Right lung (tissue), 5 donors: Measurements from ENCODE around the gene EP400. TPM values are rescaled to one million over a fixed set of nuclear protein-coding genes. Genes with fewer than 3 reads are reported as not detected.

Experiments used
- DNase-seq, 2 donors: peaks; one replicate each; pipeline ENCODE4 v3.0.0-alpha.2; 2013
- polyA plus RNA-seq, 5 donors: library from polyadenylated mRNA; unstranded; fragments of 120-200 nt; gene quantifications; one replicate each; pipeline versions ENCODE4 v1.2.1 to v1.2.3, GENCODE V29; 2013; ENCODE audit warnings: inconsistent platforms in 1 of 5, low replicate concordance in 1 of 5; ENCODE audit not compliant: insufficient read length in 5 of 5, insufficient read depth in 1 of 5

EP400 gene
- polyA plus RNA-seq, 5 donors: 34.5 to 41.0 (median 38.9) TPM

DNA sequence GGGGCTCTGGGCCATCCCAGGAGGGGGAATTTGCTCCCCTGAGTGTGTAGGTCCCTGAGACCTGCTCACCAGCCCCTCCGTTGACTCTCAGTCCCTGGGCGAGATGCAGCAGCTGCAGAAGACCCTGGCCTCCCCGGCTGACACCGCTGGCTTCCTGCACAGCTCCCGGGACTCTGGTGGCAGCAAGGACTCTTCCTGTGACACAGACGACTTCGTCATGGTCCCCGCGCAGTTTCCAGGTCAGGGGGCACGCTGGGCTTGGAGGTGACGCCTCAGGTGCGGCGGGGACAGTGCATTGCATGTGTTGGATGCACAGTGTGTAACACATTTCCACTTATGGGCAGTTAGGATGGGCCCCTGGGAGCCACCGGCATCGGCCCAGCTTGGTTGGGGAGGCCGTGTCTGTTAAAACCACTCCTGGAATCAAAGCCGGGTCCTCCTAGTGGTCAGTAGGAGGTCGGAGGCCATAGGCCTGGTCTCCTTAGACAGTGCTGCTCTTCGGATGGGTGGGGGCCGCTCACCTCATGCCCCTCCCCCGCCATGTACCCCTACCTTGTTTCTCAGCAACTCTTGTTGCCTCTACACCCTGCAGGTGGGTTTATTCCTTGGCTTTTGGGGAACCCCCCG is 37.8 kb upstream of the EP400 start:
- no peak for DNase-seq

DNA sequence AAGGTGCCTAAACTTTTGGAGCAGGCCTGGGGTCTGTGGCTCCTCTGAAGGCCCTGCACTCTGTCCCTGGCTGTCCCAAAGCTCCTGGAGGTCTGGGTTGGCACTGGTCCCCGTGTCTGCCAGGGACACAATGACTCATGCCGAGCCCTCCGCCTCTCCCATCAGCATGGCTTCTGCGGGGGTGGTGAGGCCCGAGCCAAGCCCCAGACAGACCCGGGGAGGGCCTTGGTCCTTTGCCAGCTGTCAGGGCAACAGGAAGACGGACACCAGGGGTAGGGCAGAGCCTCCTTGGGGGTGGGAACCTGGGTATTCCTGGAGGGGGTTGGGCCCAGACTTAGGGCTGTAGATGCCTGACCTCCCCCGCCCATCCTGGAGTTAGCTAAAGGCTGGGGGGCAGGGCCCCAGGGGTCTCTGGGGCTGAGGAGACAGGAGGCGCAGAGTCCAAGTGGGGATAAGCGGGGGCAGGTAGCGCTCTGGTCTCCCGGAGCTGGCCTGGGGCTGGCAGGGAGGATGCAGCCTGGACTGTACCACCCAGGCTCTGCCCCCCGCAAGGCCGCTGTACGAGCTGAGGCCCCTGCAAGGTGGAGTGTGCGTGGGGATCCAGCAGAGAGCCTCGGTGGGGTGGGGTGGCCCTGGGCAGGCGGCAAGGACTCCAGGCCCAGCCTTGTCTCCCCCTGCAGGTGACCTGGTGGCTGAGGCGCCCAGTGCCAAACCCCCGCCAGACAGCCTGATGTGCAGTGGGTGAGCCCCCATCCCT is 37.0 kb upstream of the EP400 start:
- DNase-seq: no peak

DNA sequence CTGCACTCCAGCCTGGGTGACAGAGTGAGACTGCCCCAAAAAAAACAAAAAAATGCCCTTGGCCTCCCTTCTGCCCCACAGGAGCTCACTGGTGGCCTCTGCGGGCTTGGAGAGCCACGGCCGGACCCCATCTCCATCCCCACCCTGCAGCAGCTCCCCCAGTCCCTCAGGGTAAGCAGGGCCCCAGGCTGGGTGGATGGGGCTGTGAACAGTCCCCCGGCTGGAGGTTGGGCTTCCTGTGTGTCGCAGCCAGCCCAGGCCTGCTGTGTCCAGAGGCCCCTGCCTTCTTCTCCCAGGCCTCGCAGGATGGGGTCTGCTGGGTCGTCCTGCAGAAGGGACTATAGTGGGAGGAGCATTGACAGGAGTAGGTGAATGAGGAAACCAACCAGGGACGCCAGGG is 36.1 kb upstream of the EP400 start:
- no peak for DNase-seq

DNA sequence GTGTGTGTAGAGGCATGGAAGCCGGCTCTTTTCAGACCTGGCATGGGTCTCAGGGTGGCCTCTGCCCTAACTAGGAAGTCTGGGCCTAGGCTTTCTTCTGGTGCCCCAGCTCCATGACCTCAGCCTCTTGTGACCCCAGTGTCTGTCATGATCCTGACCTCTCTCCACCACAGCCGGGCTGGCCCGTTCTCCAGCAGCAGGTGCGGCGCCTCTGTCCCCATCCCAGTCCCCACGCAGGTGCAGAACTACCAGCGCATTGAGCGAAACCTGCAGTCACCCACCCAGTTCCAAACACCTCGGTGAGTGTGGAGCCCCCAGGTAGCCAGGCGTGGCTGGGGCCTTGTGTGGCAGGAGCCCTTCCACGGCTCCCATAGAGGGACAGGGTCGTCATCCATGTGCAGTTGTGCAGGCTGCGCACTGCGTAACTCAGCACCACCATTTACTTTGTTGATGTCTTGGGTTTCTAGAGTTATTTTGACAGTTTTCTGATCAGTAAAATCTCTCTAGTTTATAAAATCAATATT is 35.5 kb upstream of the EP400 start:
- no peak for DNase-seq

DNA sequence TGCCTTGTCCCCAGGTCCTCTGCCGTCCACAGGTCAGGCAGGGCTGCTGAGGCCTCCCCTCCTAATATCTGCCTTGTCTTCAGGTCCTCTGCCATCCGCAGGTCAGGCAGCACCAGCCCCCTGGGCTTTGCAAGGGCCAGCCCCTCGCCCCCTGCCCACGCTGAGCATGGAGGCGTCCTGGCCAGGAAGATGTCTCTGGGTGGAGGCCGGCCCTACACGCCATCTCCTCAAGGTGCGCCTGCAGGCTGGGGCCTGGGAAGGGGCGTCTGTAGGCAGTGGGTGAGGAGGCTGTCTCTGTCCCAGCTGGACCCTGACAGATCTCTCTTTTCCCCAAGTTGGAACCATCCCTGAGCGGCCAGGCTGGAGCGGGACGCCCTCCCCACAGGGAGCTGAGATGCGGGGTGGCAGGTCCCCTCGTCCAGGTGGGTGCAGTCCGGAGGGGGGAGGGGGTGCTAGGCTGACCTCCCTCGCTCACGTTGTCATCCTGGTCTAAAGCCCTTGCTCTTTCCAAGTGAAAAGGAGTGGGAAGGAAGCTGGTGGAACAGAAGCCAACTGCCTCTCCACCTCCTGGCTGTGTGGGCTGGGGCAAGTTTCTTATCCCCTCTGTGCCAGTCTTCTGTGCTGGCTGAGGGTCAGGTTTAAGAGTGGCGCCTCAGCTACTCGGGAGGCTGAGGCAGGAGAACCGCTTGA is 34.6 kb upstream of the EP400 start:
- no peak for DNase-seq

DNA sequence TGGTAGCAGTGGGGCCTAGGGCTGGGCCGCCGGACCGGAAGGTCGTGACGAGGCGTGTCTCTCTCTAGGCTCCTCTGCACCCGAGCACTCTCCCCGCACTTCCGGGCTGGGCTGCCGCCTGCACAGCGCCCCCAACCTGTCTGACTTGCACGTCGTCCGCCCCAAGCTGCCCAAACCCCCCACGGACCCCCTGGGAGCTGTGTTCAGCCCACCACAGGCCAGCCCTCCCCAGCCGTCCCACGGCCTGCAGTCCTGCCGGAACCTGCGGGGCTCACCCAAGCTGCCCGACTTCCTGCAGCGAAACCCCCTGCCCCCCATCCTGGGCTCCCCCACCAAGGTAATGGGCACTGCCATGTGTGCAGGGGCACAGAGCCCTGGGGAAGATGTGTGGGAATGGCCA is 33.9 kb upstream of the EP400 start:
- no peak for DNase-seq

DNA sequence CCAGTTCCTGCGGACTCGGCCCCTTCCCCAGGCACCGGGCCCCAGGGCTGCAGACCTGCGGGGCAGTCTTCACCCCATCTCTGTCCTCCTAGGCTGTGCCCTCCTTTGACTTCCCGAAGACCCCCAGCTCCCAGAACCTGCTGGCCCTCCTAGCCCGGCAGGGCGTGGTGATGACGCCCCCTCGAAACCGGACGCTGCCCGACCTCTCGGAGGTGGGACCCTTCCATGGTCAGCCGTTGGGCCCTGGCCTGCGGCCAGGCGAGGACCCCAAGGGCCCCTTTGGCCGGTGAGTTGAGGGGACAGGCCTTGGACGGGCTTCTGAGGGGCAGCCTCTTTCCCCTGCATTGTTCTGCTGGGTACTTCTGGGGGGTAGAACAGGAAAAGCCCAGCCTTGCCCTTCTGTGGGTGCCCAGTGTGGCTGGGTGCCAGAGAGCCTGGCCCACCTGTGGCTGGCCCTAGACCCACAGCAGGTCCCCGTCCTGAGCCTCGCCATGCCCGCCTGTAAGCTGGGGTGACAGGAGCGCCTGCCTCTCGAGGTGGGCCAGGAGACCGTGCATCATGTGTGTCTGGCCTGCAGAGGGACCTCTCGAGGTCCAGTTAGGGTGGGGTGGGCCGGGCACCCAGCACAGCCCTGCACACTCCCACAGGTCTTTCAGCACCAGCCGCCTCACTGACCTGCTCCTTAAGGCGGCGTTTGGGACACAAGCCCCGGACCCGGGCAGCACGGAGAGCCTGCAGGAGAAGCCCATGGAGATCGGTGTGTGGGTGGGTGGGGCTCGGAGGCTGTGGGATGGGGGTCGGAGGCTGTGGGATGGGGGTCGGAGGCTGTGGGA is 33.2 kb upstream of the EP400 start:
- no peak for DNase-seq

DNA sequence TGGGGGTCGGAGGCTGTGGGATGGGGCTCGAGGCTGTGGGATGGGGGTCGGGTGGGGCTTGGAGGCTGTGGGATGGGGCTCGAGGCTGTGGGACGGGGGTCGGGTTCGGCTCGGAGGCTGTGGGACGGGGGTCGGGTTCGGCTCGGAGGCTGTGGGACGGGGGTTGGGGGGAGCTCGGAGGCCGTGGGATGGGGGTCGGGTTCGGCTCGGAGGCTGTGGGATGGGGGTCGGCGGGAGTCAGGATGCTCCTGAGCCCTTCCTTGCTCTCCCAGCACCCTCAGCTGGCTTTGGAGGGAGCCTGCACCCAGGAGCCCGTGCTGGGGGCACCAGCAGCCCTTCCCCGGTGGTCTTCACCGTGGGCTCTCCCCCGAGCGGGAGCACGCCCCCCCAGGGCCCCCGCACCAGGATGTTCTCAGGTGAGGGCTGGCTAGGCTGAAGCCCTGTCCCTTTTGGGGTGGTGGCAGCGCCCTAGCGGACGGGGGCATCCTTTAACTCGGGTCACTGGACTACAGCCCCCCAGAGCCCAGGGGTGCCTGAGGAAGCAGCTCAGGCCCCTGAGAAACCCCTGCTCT is 32.5 kb upstream of the EP400 start:
- DNase-seq: no peak

DNA sequence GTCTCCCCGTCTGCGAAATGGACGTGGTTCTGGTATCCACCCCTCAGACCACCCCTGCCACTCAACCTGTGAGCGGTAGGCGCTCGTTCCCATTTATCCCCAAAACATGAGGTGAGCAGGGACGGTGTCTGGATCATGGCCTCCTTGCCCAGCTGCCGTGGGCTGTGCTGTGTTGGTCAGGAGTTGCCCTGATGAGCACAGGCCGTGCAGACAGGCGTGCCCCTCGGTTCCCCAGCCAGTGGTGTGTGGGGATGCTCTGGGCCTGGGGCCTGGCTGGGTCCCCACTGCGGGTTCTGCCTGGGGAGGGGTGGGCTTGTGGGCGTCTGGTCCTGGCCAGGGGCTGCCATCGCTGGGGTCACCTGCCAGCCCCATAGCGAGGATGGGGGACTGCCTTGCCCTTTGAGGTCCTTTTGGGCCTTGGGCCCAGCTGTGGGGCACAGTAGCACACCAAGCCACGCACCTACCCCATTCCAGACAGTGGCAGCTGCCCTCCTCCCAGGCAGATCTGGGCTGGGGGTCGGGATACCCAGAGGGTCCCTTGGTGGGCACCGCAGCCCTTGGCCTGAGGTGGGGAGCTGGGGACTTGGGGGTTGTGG is 31.9 kb upstream of the EP400 start:
- DNase-seq: no peak

DNA sequence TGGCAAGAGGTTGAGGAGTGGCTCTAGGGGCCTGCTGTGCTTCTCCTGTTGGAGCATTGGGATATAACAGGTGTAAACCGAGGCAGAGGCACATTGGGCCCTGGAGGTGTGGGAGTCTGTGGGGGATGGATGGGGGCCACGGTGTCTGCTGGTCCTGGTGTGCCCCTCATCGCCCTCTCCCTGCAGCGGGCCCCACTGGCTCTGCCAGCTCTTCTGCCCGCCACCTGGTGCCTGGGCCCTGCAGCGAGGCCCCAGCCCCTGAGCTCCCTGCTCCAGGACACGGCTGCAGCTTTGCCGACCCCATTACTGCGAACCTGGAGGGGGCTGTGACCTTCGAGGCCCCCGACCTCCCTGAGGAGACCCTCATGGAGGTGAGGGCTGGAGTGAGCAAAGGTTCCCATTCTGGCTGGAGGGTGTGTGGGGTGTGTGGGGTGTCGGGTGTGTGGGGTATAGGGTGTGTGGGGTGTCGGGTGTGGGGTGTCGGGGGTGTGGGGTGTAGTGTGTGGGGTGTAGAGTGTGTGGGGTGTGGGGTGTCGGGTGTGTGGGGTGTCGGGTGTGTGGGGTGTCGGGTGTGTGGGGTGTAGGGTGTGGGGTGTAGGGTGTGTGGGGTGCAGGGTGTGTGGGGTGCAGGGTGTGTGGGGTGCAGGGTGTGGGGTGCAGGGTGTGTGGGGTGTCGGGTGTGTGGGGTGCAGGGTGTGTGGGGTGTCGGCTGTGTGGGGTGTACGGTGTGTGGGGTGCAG is 31.3 kb upstream of the EP400 start:
- DNase-seq: no peak

DNA sequence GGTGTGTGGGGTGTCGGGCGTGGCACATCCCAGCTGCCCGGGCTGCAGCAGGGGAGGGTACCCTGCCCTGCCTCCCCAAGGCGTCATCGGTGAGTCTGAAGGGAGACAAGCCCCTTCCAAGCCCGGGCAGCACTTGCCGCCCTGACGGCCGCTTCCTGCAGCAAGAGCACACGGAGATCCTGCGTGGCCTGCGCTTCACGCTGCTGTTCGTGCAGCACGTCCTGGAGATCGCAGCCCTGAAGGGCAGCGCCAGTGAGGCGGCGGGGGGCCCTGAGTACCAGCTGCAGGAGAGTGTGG is 30.7 kb upstream of the EP400 start:
- no peak for DNase-seq

DNA sequence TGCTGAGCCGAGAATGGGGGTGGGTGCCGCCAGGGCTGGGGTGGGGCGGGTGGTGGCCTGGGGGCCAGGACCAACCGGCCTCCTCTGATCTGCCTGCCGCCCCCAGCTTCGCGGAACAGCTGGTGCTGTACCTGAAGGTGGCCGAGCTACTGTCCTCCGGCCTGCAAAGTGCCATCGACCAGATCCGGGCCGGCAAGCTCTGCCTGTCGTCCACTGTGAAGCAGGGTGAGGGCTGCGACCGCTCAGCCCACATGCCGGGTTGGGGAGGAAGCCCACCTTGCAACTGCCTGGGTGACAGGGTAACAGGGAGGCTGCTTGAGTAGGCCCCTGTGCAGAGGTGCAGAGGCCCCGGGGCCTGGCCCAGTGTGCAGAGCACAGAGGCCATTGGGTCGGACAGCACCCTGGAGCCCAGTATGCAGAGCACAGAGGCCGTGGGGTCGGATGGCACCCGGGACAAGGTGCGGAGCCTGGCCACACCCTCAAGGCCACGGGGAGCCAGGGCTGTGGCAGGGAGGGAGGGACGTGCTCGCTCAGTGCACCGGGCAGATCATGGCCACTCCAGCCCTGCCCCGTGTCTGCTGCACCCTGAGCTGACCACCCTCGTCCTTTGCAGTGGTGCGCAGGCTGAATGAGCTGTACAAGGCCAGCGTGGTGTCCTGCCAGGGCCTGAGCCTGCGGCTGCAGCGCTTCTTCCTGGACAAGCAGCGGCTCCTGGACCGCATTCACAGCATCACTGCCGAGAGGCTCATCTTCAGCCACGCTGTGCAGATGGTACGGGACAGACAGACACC is 30.2 kb upstream of the EP400 start:
- no peak for DNase-seq

DNA sequence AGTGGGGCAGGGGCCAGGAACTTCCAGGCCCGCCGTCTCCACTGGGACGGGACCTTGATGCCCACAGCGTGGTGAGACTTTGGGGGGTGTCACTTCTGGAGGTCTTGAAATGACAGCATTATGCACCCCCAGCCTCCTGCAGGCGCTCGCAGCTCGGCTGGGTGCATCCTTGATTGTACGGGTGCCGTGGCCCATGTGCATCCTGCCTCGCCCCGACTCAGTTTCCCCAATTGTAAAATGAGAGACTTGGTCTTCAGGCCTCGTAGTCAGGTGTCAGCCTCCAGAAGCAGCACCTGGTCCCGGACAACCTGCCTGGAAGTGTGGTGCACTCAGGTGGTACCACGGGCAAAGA is 29.6 kb upstream of the EP400 start:
- no peak for DNase-seq

DNA sequence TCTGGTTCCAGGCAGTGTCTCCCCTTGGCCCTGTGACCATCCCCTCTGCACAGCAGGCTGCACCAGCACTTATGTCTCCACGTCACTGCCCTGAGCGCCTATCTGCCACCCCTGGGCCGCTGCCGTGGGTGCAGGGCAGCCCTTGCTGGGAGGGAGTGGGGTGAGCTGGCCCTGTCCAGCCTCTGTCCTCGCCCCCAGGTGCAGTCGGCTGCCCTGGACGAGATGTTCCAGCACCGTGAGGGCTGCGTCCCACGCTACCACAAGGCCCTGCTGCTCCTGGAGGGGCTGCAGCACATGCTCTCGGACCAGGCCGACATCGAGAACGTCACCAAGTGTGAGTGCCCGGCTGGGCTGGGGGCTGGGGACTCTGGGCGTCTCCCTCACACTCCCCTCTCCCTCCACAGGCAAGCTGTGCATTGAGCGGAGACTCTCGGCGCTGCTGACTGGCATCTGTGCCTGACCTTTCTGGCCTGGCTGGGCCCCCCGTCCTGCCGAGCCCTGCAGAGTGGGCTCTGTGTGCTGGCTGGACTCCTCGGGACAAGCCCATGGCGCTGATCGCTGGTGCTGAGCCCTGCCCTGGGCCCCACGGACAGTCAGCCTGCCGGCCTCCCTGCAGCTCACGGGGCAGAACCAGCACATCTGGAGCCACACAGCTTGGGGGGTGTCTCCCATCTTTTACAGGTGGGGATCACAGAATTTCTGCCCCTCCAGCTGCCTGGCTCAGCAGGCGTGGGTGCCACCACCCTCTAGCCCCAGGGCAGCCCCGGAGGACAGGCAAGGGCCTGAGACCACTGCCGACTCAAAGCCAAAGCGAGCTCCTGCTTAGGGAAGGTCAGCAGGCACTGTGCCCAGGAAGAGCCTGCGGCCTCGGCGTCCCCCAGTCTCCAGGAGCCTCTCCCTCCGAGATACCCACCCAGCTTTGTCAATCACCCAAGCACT is 28.6 kb upstream of the EP400 start:
- no peak for DNase-seq

DNA sequence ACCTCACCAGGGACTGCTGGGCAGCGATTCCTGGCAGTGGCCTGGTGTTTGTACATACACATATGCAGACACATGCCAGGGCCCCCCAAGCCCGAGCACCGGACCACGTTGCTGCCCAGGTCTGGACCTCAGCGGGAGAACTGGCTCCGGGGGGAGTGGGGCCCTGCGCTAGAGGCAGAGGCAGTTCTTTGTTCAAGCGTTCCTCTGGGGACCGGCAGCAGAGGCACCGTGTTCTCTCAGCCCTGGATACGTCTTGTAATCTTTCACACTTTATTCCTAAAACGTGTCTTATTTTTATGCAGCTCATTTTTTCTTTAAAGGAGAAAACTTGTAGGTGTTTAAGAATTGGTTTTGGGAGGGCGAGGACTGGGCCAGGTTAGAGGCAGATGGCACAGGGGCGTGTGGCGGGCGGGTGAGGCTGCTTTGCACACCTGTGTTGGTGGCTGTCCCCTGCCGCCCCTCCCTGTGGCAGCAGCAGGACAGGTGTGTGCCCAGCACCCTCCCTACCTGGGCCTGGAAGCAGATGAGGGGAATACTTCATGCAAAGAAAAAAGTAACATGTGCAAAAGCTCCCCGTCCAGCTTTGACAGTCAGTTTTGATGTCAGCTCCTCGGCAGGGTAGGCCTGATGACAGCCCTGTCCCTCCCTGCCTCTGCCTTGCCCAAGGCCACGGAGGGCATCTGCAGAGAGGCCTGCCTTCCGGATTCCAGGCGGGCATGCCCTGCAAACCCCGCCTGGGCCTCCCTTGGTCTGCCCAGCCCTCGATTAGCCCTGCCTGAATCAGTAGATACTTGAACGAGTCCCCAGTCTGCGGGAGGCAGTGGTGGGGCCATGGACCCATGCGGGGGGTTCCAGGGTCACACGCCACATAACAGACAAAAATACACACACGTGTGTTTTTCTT is 27.6 kb upstream of the EP400 start:
- no peak for DNase-seq

DNA sequence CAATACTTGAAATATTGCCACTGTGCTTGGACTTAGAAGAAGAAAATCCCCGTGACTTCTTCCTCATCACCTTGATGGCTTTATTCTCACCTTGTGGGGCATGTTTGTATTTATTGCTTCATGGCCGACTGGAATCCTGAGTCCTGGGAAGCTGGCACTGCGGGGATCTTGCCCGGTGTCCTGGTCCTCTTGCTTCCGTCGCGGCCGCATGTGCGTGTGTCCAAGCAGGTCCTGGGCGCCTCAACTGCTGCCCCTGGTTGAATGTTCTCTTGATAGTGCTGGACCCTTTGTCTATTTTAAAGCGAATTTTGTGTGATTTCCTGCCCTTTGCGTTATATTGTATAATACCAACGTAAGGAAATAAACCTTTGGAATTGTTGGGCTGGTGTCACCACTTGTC is 27.0 kb upstream of the EP400 start:
- DNase-seq: no peak

DNA sequence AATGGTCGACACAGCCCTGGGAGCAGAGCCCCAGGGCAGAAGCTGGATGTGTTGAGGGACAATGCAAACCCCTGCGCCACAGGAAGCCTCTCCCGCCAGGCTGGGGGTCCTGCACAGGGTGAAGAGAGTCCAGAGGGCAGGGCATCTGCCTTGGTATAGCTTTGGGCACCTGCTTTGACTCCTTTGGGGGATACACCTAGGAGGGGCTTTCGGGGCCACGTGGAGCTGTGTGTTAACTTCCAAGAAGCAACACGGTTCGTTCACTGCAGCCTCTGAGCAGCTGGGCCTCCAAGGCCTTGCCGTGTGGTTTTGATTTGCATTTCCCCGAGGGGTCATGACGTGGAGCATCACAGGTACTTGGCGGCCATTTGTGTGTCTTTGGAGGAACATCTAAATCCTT is 26.5 kb upstream of the EP400 start:
- DNase-seq: no peak
